SK-N-SH treated with all-trans-retinoic acid at 6 μM for 48 hours (cell line): ENCODE measurements around the gene MS4A2.

ENCODE experiments used
- ARNTL ChIP-seq: fragments of 450-650 bp; formaldehyde crosslinking; IDR thresholded peaks from 2 replicates; pipeline ENCODE4 v1.5.0; 2020; ENCODE audit warnings: low read depth, mild to moderate bottlenecking, moderate library complexity, borderline replicate concordance
- ESRRG ChIP-seq: fragments of 250-450 bp; sonication (Bioruptor Pico); IDR thresholded peaks from 2 replicates; pipeline ENCODE4 v1.6.1; 2021; ENCODE audit warnings: mild to moderate bottlenecking
- RARB ChIP-seq: fragments of 250-450 bp; sonication (Bioruptor Pico); IDR thresholded peaks from 2 replicates; pipeline ENCODE4 v1.8.0; 2021; ENCODE audit warnings: mild to moderate bottlenecking, moderate library complexity
- SNAI2 ChIP-seq: fragments of 250-450 bp; sonication (Bioruptor Pico); IDR thresholded peaks from 2 replicates; pipeline ENCODE4 v1.5.0; 2020; ENCODE audit warnings: mild to moderate bottlenecking, moderate library complexity
- TCF4 ChIP-seq: fragments of 250-450 bp; sonication (Bioruptor Pico); IDR thresholded peaks from 2 replicates; pipeline ENCODE4 v1.8.0; 2021; ENCODE audit warnings: mild to moderate bottlenecking, moderate library complexity, borderline replicate concordance
- TSHZ2 ChIP-seq: fragments of 250-450 bp; sonication (Bioruptor Pico); IDR thresholded peaks from 2 replicates; pipeline ENCODE4 v1.5.0; 2020; ENCODE audit warnings: mild to moderate bottlenecking, moderate library complexity
- ZC3H10 ChIP-seq: fragments of 250-450 bp; sonication (Bioruptor Pico); IDR thresholded peaks from 2 replicates; pipeline ENCODE4 v1.5.1; 2021; ENCODE audit warnings: mild to moderate bottlenecking, moderate library complexity
- ZFP30 ChIP-seq: fragments of 450-650 bp; formaldehyde crosslinking; IDR thresholded peaks from 2 replicates; pipeline ENCODE4 v1.5.0; 2022; ENCODE audit warnings: mild to moderate bottlenecking, moderate library complexity
- ZNF70 ChIP-seq: fragments of 450-650 bp; formaldehyde crosslinking; IDR thresholded peaks from 2 replicates; pipeline ENCODE4 v1.5.0; 2020; ENCODE audit warnings: mild to moderate bottlenecking, moderate library complexity
- ZNF8 ChIP-seq: fragments of 450-650 bp; formaldehyde crosslinking; IDR thresholded peaks from 2 replicates; pipeline ENCODE4 v1.5.0; 2020; ENCODE audit warnings: mild to moderate bottlenecking, moderate library complexity
- TF ChIP-seq, protein P1 (sequence below): fragments of 250-450 bp; sonication (Bioruptor Pico); IDR thresholded peaks from 2 replicates; pipeline ENCODE4 v1.8.0; 2020; ENCODE audit warnings: mild to moderate bottlenecking, moderate library complexity, borderline replicate concordance

GRCh38 chr11:60064111-60064510 lies 24.4 kb upstream of the MS4A2 start:
- TF ChIP-seq TCF4 (CRISPR knock-in tag) (no peak), ZNF8 (CRISPR knock-in tag) (no peak), SNAI2 (no peak), RARB (CRISPR knock-in tag) (no peak), TSHZ2 (CRISPR knock-in tag) (no peak), ZFP30 (no peak), ZC3H10 (CRISPR knock-in tag) (no peak), ZNF70 (no peak), ESRRG (CRISPR knock-in tag) (no peak), ARNTL (CRISPR knock-in tag) (no peak)
- TF ChIP-seq, protein P1, sequence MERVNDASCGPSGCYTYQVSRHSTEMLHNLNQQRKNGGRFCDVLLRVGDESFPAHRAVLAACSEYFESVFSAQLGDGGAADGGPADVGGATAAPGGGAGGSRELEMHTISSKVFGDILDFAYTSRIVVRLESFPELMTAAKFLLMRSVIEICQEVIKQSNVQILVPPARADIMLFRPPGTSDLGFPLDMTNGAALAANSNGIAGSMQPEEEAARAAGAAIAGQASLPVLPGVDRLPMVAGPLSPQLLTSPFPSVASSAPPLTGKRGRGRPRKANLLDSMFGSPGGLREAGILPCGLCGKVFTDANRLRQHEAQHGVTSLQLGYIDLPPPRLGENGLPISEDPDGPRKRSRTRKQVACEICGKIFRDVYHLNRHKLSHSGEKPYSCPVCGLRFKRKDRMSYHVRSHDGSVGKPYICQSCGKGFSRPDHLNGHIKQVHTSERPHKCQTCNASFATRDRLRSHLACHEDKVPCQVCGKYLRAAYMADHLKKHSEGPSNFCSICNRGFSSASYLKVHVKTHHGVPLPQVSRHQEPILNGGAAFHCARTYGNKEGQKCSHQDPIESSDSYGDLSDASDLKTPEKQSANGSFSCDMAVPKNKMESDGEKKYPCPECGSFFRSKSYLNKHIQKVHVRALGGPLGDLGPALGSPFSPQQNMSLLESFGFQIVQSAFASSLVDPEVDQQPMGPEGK (CRISPR knock-in tag) = no peak
